ENCODE results near the gene HTR3E. TPM values are rescaled to one million over a fixed set of nuclear protein-coding genes. Genes with fewer than 3 reads are reported as not detected.
"Not testable (repeated sequence)": the region's sequence is repeated elsewhere in the genome, so short reads cannot be mapped to it uniquely, and the experiment has no call there.

Gene HTR3E
- total RNA-seq, 1 donor = not detected

DNA sequence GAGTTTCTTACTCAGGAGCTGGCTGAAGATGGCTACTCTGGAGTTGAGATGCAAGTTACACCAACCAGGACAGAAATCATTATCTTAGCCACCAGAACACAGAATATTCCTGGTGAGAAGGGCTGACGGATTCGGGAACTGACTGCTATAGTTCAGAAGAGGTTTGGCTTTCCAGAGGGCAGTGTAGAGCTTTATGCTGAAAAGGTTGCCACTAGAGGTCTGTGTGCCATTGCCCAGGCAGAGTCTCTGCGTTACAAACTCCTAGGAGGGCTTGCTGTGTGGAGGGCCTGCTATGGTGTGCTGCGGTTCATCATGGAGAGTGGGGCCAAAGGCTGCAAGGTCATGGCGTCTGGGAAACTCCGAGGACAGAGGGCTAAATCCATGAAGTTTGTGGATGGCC is 52.9 kb downstream of the HTR3E start:
- not testable (repeated sequence) for DNase-seq (ENCODE audit: low read depth in 2 of 3, low spot score in 2 of 3)

DNA sequence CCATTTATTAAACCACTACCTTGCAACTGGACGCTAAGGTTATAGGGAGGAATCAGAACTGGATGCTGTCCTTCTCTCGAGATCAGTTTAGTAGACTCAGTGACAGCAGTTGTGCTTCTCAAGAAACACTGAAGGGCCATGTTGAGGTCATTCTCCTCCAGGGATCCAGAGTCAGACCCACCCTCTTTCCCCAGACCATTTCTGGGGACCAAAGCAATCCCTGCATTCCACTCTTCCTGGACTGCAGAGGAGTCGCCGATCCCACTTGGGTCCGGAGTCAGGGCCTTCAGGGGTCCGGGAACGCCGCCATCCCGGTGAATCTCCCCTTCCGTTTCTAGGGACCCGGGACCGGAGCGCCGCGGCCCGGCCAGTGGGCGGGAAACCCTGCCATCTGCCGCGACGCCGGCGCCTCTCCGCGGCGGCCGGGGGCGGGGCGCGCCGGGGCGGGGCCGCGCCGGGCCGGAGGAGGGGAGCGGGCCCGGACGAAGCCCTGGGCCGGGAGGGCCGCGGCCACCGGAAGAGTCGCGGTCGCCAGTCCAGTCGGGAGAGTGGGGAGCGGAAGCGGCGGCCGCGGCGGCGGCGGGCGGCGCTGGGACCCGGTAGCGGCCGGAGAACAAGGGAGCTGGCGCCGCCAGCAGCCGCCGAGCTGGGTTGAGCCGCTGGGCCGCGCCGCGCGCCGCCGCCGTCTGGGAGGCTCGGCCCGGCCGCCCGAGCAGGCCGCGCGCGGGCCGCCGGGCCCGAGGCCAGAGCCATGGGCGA is 58.2 kb downstream of the HTR3E start, which contains the start of gene DVL3:
DVL3 (plus strand) TSS at position 493 of the 759 bp plus-strand sequence; CDS start at position 752, 259 bp downstream.
- DNase-seq (ENCODE audit: low read depth in 2 of 3, low spot score in 2 of 3) = peak in 2 of 3 donors; percentile 17 to 51

DNA sequence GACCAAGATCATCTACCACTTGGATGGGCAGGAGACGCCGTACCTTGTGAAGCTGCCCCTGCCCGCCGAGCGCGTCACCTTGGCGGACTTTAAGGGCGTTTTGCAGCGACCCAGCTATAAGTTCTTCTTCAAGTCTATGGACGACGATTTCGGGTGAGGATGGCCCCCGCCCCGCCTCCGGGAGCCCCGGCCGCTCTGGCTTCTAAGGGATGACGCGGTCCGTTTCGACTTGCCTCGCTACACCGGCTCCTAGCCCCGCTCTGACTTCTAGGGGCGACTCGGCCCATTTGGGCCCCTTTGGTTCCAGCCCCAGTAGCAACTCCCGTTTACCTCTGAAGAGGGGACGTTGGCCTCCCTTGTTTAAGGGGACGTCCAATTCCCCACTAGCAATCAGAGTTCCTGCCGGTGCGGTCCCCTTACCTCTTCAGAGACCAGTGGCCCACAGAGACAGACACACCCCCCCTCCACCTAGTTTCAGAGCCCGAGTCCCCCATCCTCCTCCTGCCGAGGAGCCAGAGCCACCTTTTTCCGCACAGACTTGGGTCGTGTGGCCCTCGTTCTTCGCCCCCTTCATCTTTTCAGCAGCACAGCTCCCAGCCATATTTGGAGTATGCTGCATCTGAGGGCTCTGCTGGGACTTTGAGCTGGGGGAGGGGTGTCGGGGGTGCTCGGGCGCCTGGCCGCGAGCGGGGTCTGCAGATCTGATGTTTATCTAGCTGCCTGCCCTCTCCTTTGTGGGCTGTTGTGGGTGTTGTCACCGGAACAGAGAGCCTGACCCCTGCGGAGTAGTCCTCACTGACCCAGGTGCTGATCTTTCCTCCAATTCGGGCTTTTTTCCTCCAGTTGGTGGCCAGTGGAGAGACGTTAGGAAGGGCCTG is 59.0 kb downstream of the HTR3E start:
- DNase-seq (ENCODE audit: low read depth in 2 of 3, low spot score in 2 of 3) = peak in 2 of 3 donors; percentile 21 to 33

DNA sequence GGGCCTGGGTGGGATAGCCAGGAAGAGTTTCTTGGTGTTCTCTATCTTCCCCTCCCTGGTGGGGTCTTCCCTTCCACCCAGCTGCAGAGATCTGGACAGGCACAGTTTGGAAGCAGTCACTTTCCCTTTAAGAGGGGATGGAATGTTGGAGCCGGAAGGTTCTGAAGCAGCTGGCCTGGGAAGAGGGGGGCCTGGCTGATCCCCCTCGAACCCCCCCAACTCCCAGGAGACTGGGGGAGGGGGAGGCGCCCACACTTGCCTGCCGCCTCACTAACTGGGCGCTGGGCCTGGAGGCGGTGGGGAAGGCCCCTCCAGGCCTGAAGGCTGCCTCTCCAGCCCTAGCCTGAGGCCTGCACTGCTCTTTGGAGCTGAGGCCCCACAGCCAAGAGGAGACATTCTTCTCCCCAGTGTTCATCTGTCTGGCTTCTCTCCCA is 59.7 kb downstream of the HTR3E start:
- DNase-seq (ENCODE audit: low read depth in 2 of 3, low spot score in 2 of 3) = no peak

Small RNA genes lying within 50 kb of the gene (small RNA-seq; reads per million reads assigned to genes)
- not detected for gene RF00019

Other genes starting within 250 kb of the HTR3E start
- 25.0 TPM for gene PARL, start 212.2 kb upstream of the HTR3E start, total RNA-seq
- gene ABCC5, start 79.2 kb upstream of the HTR3E start, total RNA-seq = 18.3 TPM
- gene HTR3D, start 65.3 kb upstream of the HTR3E start, total RNA-seq = not detected
- gene HTR3C, start 44.0 kb upstream of the HTR3E start, total RNA-seq = not detected
- gene EIF2B5, start 38.3 kb downstream of the HTR3E start, total RNA-seq = 60.3 TPM
- 38.0 TPM for gene DVL3, start 58.3 kb downstream of the HTR3E start, total RNA-seq
- 290 TPM for gene AP2M1, start 77.8 kb downstream of the HTR3E start, total RNA-seq
- 53.9 TPM for gene ABCF3, start 89.1 kb downstream of the HTR3E start, total RNA-seq
- under 0.01 TPM for gene VWA5B2, start 132.5 kb downstream of the HTR3E start, total RNA-seq
- gene ALG3, start 151.9 kb downstream of the HTR3E start, total RNA-seq = 54.7 TPM
- gene EEF1AKMT4, start 152.6 kb downstream of the HTR3E start, total RNA-seq = 9.7 TPM
- not detected for gene CAMK2N2, start 164.5 kb downstream of the HTR3E start, total RNA-seq
- not detected for gene ECE2, start 179.0 kb downstream of the HTR3E start, total RNA-seq
- 259 TPM for gene PSMD2, start 202.2 kb downstream of the HTR3E start, total RNA-seq
- gene EIF4G1, start 217.5 kb downstream of the HTR3E start, total RNA-seq = 184 TPM
- gene FAM131A, start 240.5 kb downstream of the HTR3E start, total RNA-seq = 17.0 TPM

Data from hematopoietic multipotent progenitor cell (in vitro differentiated cells).